H1 (cell line): Measurements from ENCODE around the gene WDR93.

Experiments used
- CBX5 ChIP-seq: fragments of 300-800, 300-1000 bp; sonication (generic); IDR thresholded peaks from 2 replicates; pipeline ENCODE4 v1.7.1; 2016; ENCODE audit warnings: antibody characterized with exemption, low read length, low read depth
- CHD1 ChIP-seq: IDR thresholded peaks from 2 replicates; pipeline ENCODE4 v1.6.1; 2012; ENCODE audit warnings: low read depth, low read length, improper control_type of control experiment
- PHF8 ChIP-seq: fragments of 200-600 bp; sonication (generic); conservative IDR thresholded peaks from 2 replicates; pipeline ENCODE4 v1.7.1; 2012; ENCODE audit warnings: low read depth, mild to moderate bottlenecking, inconsistent platforms, low read length, moderate library complexity
- RFX5 ChIP-seq: IDR thresholded peaks from 2 replicates; pipeline ENCODE4 v1.6.1; 2011; ENCODE audit warnings: low read depth, low read length, improper control_type of control experiment, borderline replicate concordance
- TF ChIP-seq, protein P1 (sequence below), 3 experiments: IDR thresholded peaks; 1 replicate in 2 of 3; 2 replicates in 1 of 3; pipeline versions ENCODE4 v1.5.1 to v1.6.1; 2011; ENCODE audit warnings: low read length in 3 of 3, mild to moderate bottlenecking in 3 of 3, inconsistent platforms in 2 of 3, low read depth in 1 of 3, moderate library complexity in 1 of 3; ENCODE audit not compliant: insufficient read depth in 1 of 3; ENCODE audit errors: control extremely low read depth in 1 of 3
- TF ChIP-seq, protein P2 (sequence below): IDR thresholded peaks from 2 replicates; pipeline ENCODE4 v1.6.1; 2011; ENCODE audit warnings: low read length, improper control_type of control experiment

DNA sequence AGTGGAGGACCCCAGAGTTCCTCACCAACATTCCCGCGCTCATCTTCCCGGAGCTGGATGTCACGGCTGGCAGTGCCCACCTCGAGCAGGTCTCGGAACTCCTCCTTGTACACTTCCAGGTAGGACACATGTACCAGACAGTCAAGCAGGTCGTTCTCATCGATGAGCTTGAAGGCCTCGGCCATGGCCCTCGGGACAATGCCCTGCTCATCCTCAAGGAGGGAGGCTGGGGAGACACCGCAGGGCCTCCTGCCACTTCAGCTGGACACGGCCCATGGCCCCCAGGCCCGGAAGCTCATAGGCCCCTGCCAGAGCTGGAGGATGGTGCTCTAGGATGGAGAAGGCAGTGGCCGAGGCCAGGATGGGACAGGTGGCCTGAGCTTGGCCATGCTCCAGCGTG is 40.9 kb upstream of the WDR93 start:
- TF ChIP-seq RFX5 (no peak), CHD1 (no peak), PHF8 (no peak), CBX5 (no peak)
- TF ChIP-seq, protein P1, sequence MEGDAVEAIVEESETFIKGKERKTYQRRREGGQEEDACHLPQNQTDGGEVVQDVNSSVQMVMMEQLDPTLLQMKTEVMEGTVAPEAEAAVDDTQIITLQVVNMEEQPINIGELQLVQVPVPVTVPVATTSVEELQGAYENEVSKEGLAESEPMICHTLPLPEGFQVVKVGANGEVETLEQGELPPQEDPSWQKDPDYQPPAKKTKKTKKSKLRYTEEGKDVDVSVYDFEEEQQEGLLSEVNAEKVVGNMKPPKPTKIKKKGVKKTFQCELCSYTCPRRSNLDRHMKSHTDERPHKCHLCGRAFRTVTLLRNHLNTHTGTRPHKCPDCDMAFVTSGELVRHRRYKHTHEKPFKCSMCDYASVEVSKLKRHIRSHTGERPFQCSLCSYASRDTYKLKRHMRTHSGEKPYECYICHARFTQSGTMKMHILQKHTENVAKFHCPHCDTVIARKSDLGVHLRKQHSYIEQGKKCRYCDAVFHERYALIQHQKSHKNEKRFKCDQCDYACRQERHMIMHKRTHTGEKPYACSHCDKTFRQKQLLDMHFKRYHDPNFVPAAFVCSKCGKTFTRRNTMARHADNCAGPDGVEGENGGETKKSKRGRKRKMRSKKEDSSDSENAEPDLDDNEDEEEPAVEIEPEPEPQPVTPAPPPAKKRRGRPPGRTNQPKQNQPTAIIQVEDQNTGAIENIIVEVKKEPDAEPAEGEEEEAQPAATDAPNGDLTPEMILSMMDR (IDR thresholded peaks at IDR 0.05; ENCODE audit: control extremely low read depth in 1 of 3, insufficient read depth in 1 of 3, low read depth in 1 of 3, low read length in 3 of 3): no peak
- TF ChIP-seq, protein P2, sequence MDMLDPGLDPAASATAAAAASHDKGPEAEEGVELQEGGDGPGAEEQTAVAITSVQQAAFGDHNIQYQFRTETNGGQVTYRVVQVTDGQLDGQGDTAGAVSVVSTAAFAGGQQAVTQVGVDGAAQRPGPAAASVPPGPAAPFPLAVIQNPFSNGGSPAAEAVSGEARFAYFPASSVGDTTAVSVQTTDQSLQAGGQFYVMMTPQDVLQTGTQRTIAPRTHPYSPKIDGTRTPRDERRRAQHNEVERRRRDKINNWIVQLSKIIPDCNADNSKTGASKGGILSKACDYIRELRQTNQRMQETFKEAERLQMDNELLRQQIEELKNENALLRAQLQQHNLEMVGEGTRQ: no peak
